ENCODE results near the gene PDE8B. TPM values are rescaled to one million over a fixed set of nuclear protein-coding genes. Genes with fewer than 3 reads are reported as not detected.

The PDE8B gene
- total RNA-seq, 1 experiment from 2014 or later = 0.17 TPM

DNA sequence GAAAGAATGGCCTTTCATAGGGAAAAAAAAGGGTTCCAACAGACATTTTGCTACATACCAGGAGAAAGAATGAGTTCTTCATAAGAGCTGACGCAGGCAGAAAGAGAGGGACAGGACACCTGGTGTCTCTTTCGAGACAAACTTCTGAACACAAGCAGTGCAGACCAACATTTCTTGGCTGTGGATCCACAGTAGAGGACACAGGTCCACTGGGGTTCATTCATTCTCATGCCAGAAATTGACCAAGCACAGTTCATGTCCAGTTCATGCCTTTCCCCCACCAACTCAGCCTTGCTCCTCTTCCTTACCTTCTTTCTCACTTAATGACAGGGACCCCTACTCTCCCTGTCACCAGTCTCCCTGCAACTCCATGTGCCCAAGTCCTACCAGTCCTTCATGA is 144.0 kb downstream of the PDE8B start:
- peaks cover 0 to 4% of the 10 kb centered on the region in 2 experiments; a peak in 1 of 4 replicates for H3K4me1 ChIP-seq (ENCODE audit: control insufficient read depth in 1 of 2, insufficient read depth in 2 of 2, low read length in 2 of 2)
- POLR2A ChIA-PET = no interaction called here
- H4K20me1 ChIP-seq (ENCODE audit: insufficient read depth) = no peaks in the 10 kb centered on the region
- H3K27me3 ChIP-seq (ENCODE audit: insufficient read depth, low read length) = no peaks in the 10 kb centered on the region
- H3K9ac ChIP-seq (ENCODE audit: low read length) = no peak overlapping the region
- H3K79me2 ChIP-seq (ENCODE audit: insufficient read depth, low read length) = no peaks in the 10 kb centered on the region
- no peaks in the 10 kb centered on the region for H3K36me3 ChIP-seq (ENCODE audit: control insufficient read depth in 1 of 2, insufficient read depth in 2 of 2, low read length in 2 of 2)
- CTCF ChIA-PET = no interaction called here
- H2AFZ ChIP-seq (ENCODE audit: low read depth, low read length, poor library complexity, severe bottlenecking) = no peak overlapping the region
- RAD21 ChIA-PET (ENCODE audit: low non-redundant PET in 1 of 2, low total read pairs in 2 of 2, uncharacterized antibody in 2 of 2, unreplicated experiment in 2 of 2) = no interaction called here
- intact Hi-C loops (cut with micrococcal nuclease) = no loop called here
- no TSS peak for BruUV-seq (replicated peaks)
- ATAC-seq (no peak), DNase-seq (ENCODE audit: low read depth, low spot score) (no peak)
- no peak overlapping the region for H3K4me3 ChIP-seq (replicated peaks in 1 of 2; ENCODE audit: low read depth in 1 of 2, low read length in 2 of 2)
- TF ChIP-seq FOSL1 (IDR thresholded peaks at IDR 0.05; ENCODE audit: low read depth) (no peak), POLR2A (IDR thresholded peaks at IDR 0.05; ENCODE audit: borderline replicate concordance, extremely low read depth, insufficient read depth, insufficient read length) (no peak), CEBPB (IDR thresholded peaks at IDR 0.05; ENCODE audit: low read depth) (no peak), SP1 (IDR thresholded peaks at IDR 0.05; ENCODE audit: low read depth) (no peak), SRF (IDR thresholded peaks at IDR 0.05; ENCODE audit: low read depth) (no peak), EGR1 (IDR thresholded peaks at IDR 0.05; ENCODE audit: low read depth) (no peak), TCF7L2 (IDR thresholded peaks at IDR 0.05; ENCODE audit: borderline replicate concordance, extremely low read depth, insufficient read depth, insufficient read length) (no peak)
- H3K4me2 ChIP-seq (ENCODE audit: low read length) = no peak overlapping the region
- H3K27ac ChIP-seq (ENCODE audit: low read depth, low read length) = no peak overlapping the region
- H3K9me2 ChIP-seq (ENCODE audit: insufficient read depth) = no peaks in the 10 kb centered on the region
- H3K9me3 ChIP-seq (ENCODE audit: control insufficient read depth in 1 of 2, insufficient read depth in 1 of 2, low read depth in 1 of 2, low read length in 2 of 2) = no peaks in the 10 kb centered on the region

DNA sequence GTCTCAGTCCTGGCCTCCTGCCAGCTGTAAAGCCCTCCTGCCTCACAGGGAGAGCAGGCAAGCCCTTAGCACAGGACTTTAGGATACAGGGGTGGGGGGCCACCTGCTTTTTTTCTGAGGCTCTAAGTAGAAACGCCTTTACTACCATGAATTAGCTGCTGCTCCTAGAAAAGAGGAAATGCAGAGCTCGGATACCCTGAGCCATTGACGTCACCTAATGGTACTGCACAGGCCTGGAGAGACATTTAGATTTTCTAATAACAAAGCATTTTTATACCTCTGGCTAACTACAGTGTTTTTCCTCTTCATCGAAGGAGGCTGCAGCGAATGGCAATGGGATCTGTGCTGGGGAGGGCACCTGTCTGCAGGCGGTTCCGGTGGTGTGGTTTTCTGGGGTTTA is 144.6 kb downstream of the PDE8B start:
- H4K20me1 ChIP-seq (ENCODE audit: insufficient read depth) = no peaks in the 10 kb centered on the region
- ChIA-PET POLR2A (no interaction called here), RAD21 (ENCODE audit: low non-redundant PET in 1 of 2, low total read pairs in 2 of 2, uncharacterized antibody in 2 of 2, unreplicated experiment in 2 of 2) (no interaction called here), CTCF (no interaction called here)
- peaks cover 0 to 4% of the 10 kb centered on the region in 2 experiments; a peak in 1 of 4 replicates for H3K4me1 ChIP-seq (ENCODE audit: control insufficient read depth in 1 of 2, insufficient read depth in 2 of 2, low read length in 2 of 2)
- intact Hi-C loops (cut with micrococcal nuclease) = no loop called here
- DNase-seq (ENCODE audit: low read depth, low spot score) = no peak
- H2AFZ ChIP-seq (ENCODE audit: low read depth, low read length, poor library complexity, severe bottlenecking) = no peak overlapping the region
- no peaks in the 10 kb centered on the region for H3K79me2 ChIP-seq (ENCODE audit: insufficient read depth, low read length)
- H3K27ac ChIP-seq (ENCODE audit: low read depth, low read length) = no peak overlapping the region
- H3K9me3 ChIP-seq (ENCODE audit: control insufficient read depth in 1 of 2, insufficient read depth in 1 of 2, low read depth in 1 of 2, low read length in 2 of 2) = no peaks in the 10 kb centered on the region
- H3K4me2 ChIP-seq (ENCODE audit: low read length) = no peak overlapping the region
- no peaks in the 10 kb centered on the region for H3K36me3 ChIP-seq (ENCODE audit: control insufficient read depth in 1 of 2, insufficient read depth in 2 of 2, low read length in 2 of 2)
- ATAC-seq = no peak
- no TSS peak for BruUV-seq (replicated peaks)
- no peak for TF ChIP-seq CEBPB (IDR thresholded peaks at IDR 0.05; ENCODE audit: low read depth)
- TF ChIP-seq, protein P1, sequence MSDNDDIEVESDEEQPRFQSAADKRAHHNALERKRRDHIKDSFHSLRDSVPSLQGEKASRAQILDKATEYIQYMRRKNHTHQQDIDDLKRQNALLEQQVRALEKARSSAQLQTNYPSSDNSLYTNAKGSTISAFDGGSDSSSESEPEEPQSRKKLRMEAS (IDR thresholded peaks at IDR 0.05) = no peak
- no peak for TF ChIP-seq ZFX (IDR thresholded peaks at IDR 0.05)
- no peak for TF ChIP-seq ZNF274 (IDR thresholded peaks at IDR 0.05; ENCODE audit: low read depth, low read length)
- no peak for TF ChIP-seq EZH2 (IDR thresholded peaks at IDR 0.05)
- TF ChIP-seq JUND (IDR thresholded peaks at IDR 0.05) = no peak
- no peak for TF ChIP-seq YY1 (IDR thresholded peaks at IDR 0.05; ENCODE audit: extremely low read depth, insufficient replicate concordance, low read depth, low read length)
- TF ChIP-seq EZH2phosphoT487 (IDR thresholded peaks at IDR 0.05; ENCODE audit: borderline replicate concordance) = no peak
- no peak for TF ChIP-seq SRF (IDR thresholded peaks at IDR 0.05; ENCODE audit: low read depth)
- no peak for TF ChIP-seq CBX3 (IDR thresholded peaks at IDR 0.05; ENCODE audit: low read depth)
- no peaks in the 10 kb centered on the region for H3K9me2 ChIP-seq (ENCODE audit: insufficient read depth)
- H3K4me3 ChIP-seq (replicated peaks in 1 of 2; ENCODE audit: low read depth in 1 of 2, low read length in 2 of 2) = no peak overlapping the region
- no peak overlapping the region for H3K9ac ChIP-seq (ENCODE audit: low read length)
- no peaks in the 10 kb centered on the region for H3K27me3 ChIP-seq (ENCODE audit: insufficient read depth, low read length)

Data from HCT116 (cell line).